Measurements from ENCODE around the gene CACNA1C. TPM values are rescaled to one million over a fixed set of nuclear protein-coding genes. Genes with fewer than 3 reads are reported as not detected.

CACNA1C gene
- total RNA-seq, 1 experiment from 2014 or later = 0.35 TPM

GRCh38 chr12:2607881-2608607, 555.3 kb downstream of the CACNA1C start:
- no peaks in the 10 kb centered on the region for H3K27me3 ChIP-seq (ENCODE audit: control insufficient read depth, insufficient read depth, low read length)
- no peaks in the 10 kb centered on the region for H3K36me3 ChIP-seq (replicated peaks; ENCODE audit: control insufficient read depth, insufficient read depth, low read length)
- no peak overlapping the region for H3K4me3 ChIP-seq (ENCODE audit: insufficient read depth, low read depth, low read length)
- DNase-seq = no peak

- Histone ChIP-seq H3K36me3 (replicated peaks; ENCODE audit: control insufficient read depth, insufficient read depth, low read length) (no peaks in the 10 kb centered on the region), H3K27me3 (ENCODE audit: control insufficient read depth, insufficient read depth, low read length) (no peaks in the 10 kb centered on the region), H3K4me3 (ENCODE audit: insufficient read depth, low read depth, low read length) (no peak overlapping the region)
- DNase-seq = no peak
Observed at GRCh38 chr12:2608608-2608945, 555.8 kb downstream of the CACNA1C start.

GRCh38 chr12:2609020-2609419, 556.2 kb downstream of the CACNA1C start:
- no peaks in the 10 kb centered on the region for H3K27me3 ChIP-seq (ENCODE audit: control insufficient read depth, insufficient read depth, low read length)
- H3K4me3 ChIP-seq (ENCODE audit: insufficient read depth, low read depth, low read length) = no peak overlapping the region
- H3K36me3 ChIP-seq (replicated peaks; ENCODE audit: control insufficient read depth, insufficient read depth, low read length) = no peaks in the 10 kb centered on the region
- DNase-seq = no peak

GRCh38 chr12:2610358-2610757, 557.6 kb downstream of the CACNA1C start:
- no peaks in the 10 kb centered on the region for H3K27me3 ChIP-seq (ENCODE audit: control insufficient read depth, insufficient read depth, low read length)
- DNase-seq = no peak
- no peaks in the 10 kb centered on the region for H3K36me3 ChIP-seq (replicated peaks; ENCODE audit: control insufficient read depth, insufficient read depth, low read length)
- H3K4me3 ChIP-seq (ENCODE audit: insufficient read depth, low read depth, low read length) = no peak overlapping the region

GRCh38 chr12:2613326-2614073, 560.7 kb downstream of the CACNA1C start:
- H3K27me3 ChIP-seq (ENCODE audit: control insufficient read depth, insufficient read depth, low read length) = no peaks in the 10 kb centered on the region
- no peak overlapping the region for H3K4me3 ChIP-seq (ENCODE audit: insufficient read depth, low read depth, low read length)
- H3K36me3 ChIP-seq (replicated peaks; ENCODE audit: control insufficient read depth, insufficient read depth, low read length) = no peaks in the 10 kb centered on the region
- DNase-seq = no peak

- Histone ChIP-seq H3K36me3 (replicated peaks; ENCODE audit: control insufficient read depth, insufficient read depth, low read length) (no peaks in the 10 kb centered on the region), H3K4me3 (ENCODE audit: insufficient read depth, low read depth, low read length) (no peak overlapping the region), H3K27me3 (ENCODE audit: control insufficient read depth, insufficient read depth, low read length) (no peaks in the 10 kb centered on the region)
- DNase-seq = no peak
Observed at GRCh38 chr12:2614341-2614740, 561.6 kb downstream of the CACNA1C start.

- H3K36me3 ChIP-seq (replicated peaks; ENCODE audit: control insufficient read depth, insufficient read depth, low read length) = no peaks in the 10 kb centered on the region
- H3K4me3 ChIP-seq (ENCODE audit: insufficient read depth, low read depth, low read length) = no peak overlapping the region
- H3K27me3 ChIP-seq (ENCODE audit: control insufficient read depth, insufficient read depth, low read length) = no peaks in the 10 kb centered on the region
- peak; percentile 69 for DNase-seq
Observed at GRCh38 chr12:2615665-2616402, 563.0 kb downstream of the CACNA1C start.

- no peak overlapping the region for H3K4me3 ChIP-seq (ENCODE audit: insufficient read depth, low read depth, low read length)
- no peak for DNase-seq
- H3K36me3 ChIP-seq (replicated peaks; ENCODE audit: control insufficient read depth, insufficient read depth, low read length) = no peaks in the 10 kb centered on the region
- H3K27me3 ChIP-seq (ENCODE audit: control insufficient read depth, insufficient read depth, low read length) = no peaks in the 10 kb centered on the region
Observed at GRCh38 chr12:2616763-2617162, 564.0 kb downstream of the CACNA1C start.

- H3K27me3 ChIP-seq (ENCODE audit: control insufficient read depth, insufficient read depth, low read length) = no peaks in the 10 kb centered on the region; the same call in 1 of the 2 replicates
- DNase-seq = no peak
- H3K36me3 ChIP-seq (replicated peaks; ENCODE audit: control insufficient read depth, insufficient read depth, low read length) = no peaks in the 10 kb centered on the region
- no peak overlapping the region for H3K4me3 ChIP-seq (ENCODE audit: insufficient read depth, low read depth, low read length)
Observed at GRCh38 chr12:2617365-2617764, 564.6 kb downstream of the CACNA1C start.

- DNase-seq = no peak
- H3K4me3 ChIP-seq (ENCODE audit: insufficient read depth, low read depth, low read length) = no peak overlapping the region
- H3K36me3 ChIP-seq (replicated peaks; ENCODE audit: control insufficient read depth, insufficient read depth, low read length) = no peaks in the 10 kb centered on the region
Observed at GRCh38 chr12:2618291-2618995, 565.7 kb downstream of the CACNA1C start.

GRCh38 chr12:2619136-2619535, 566.3 kb downstream of the CACNA1C start:
- Histone ChIP-seq H3K27me3 (ENCODE audit: control insufficient read depth, insufficient read depth, low read length) (no peaks in the 10 kb centered on the region; the same call in 1 of the 2 replicates), H3K36me3 (replicated peaks; ENCODE audit: control insufficient read depth, insufficient read depth, low read length) (no peaks in the 10 kb centered on the region), H3K4me3 (ENCODE audit: insufficient read depth, low read depth, low read length) (no peak overlapping the region)
- no peak for DNase-seq

More at GRCh38 chr12:2618291-2618995, 565.7 kb downstream of the CACNA1C start:
- H3K27me3 ChIP-seq (ENCODE audit: control insufficient read depth, insufficient read depth, low read length) = no peaks in the 10 kb centered on the region; the same call in 1 of the 2 replicates

- H3K4me3 ChIP-seq (ENCODE audit: insufficient read depth, low read depth, low read length) = no peak overlapping the region
- H3K36me3 ChIP-seq (replicated peaks; ENCODE audit: control insufficient read depth, insufficient read depth, low read length) = no peaks in the 10 kb centered on the region
- DNase-seq = no peak
- no peaks in the 10 kb centered on the region; the same call in 1 of the 2 replicates for H3K27me3 ChIP-seq (ENCODE audit: control insufficient read depth, insufficient read depth, low read length)
Observed at GRCh38 chr12:2622460-2622859, 569.7 kb downstream of the CACNA1C start.

- DNase-seq = no peak
- no peaks in the 10 kb centered on the region for H3K36me3 ChIP-seq (replicated peaks; ENCODE audit: control insufficient read depth, insufficient read depth, low read length)
- H3K4me3 ChIP-seq (ENCODE audit: insufficient read depth, low read depth, low read length) = no peak overlapping the region
- no peaks in the 10 kb centered on the region; the same call in 1 of the 2 replicates for H3K27me3 ChIP-seq (ENCODE audit: control insufficient read depth, insufficient read depth, low read length)
Observed at GRCh38 chr12:2623472-2623871, 570.7 kb downstream of the CACNA1C start.

GRCh38 chr12:2624543-2625288, 571.9 kb downstream of the CACNA1C start:
- no peak overlapping the region for H3K4me3 ChIP-seq (ENCODE audit: insufficient read depth, low read depth, low read length)
- DNase-seq = peak; percentile 88
- no peaks in the 10 kb centered on the region for H3K36me3 ChIP-seq (replicated peaks; ENCODE audit: control insufficient read depth, insufficient read depth, low read length)
- no peaks in the 10 kb centered on the region; the same call in 1 of the 2 replicates for H3K27me3 ChIP-seq (ENCODE audit: control insufficient read depth, insufficient read depth, low read length)

Data from H7 (cell line).